HG03175 (cell line): Measurements from ENCODE around the gene TSR3.

Experiments
- ATAC-seq: cut with Tn5 transposase; IDR thresholded peaks from one replicate; pipeline ENCODE4 v1.9.1; 2021; ENCODE audit warnings: mild to moderate bottlenecking, moderate library complexity; ENCODE audit not compliant: unreplicated experiment

The TSR3 gene

GRCh38 chr16:1355591-1355990, 3.9 kb upstream of the TSR3 start:
- ATAC-seq = no peak

GRCh38 chr16:1354815-1355540, 3.3 kb upstream of the TSR3 start:
- ATAC-seq = no peak

DNA sequence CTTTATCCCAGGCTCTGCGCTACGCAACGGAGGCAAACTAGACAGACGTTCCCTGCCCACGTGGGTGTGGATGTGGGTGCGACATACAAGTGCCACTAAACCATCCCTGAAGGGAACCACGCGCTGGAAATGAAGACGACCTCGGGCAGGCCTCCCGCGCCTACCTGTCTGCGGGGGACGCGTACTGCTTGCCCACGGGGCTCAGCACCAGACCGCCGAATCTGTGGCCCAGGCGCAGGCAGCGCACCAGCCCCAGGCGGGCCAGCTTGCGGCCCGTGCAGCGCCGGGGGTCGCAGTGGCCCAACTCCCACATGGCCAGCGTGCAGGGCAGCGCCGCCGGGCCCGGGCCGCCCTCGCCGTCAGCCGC, 480 bp downstream of the TSR3 start:
- peak; percentile 6 for ATAC-seq

- ATAC-seq = no peak
Observed at GRCh38 chr16:1350691-1351090, 987 bp downstream of the TSR3 start.

- no peak for ATAC-seq
Observed at GRCh38 chr16:1349951-1350350, 1.7 kb downstream of the TSR3 start.

DNA sequence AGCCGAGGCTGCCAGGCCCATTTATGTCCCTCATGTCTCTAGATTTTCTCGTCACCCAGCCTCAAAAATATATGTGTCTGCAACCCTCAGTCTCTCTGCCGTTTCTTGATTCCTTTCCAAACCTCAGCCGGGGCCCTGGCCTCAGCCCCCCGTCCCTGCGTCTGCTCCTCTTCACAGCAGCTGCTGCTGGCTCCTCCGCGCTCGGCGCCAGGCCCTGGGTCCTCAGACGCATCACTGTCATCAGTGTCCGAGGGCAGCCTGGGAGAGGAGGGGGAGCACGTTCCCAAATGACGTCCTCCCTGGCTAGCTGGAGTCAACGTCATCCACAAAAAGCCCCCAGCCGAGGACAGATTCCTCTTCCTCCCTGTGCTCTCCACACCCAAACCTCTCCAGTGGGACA, 2.3 kb downstream of the TSR3 start:
- no peak for ATAC-seq

DNA sequence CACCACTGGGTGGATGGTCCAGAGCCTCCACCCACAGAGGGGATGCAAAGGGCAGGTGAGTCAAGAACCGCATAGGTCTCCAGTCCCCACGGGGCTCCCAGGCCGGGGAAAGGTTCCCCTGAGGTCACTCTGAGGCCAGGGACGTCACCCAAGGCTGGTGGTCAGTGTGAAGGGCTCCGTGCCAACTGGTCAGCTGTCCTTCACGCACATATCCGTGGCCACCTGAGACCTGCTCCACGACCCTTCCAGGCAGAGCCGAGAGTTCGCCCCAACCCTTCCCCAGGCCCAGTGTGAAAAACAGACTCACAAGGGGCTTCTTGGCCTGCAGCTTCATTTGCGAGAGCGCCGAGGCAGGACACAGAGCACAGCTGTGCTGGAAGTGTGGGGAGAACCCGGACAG, 2.8 kb downstream of the TSR3 start:
- no peak for ATAC-seq

DNA sequence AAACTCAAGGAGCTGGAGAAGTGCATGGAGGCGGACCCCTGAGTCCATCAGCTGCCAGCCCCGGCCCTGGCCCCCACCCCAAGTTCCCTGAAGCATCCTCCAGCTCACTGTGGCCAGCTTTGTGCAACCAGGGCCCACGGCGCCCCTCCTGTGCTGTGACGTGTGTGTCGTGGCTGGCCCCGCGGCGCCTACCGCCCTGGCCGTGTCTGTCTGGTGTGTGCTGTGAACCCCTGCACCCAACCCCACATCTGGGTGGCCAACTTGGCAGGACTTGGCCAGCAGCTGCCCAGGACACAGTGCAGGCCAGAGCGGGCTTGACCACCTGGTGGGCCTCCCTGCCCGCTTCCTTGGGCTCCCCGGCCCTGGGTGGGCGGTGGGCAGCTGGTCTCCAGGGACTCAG, 3.2 kb downstream of the TSR3 start:
- ATAC-seq = no peak

GRCh38 chr16:1347962-1348361, 3.7 kb downstream of the TSR3 start:
- ATAC-seq = no peak

DNA sequence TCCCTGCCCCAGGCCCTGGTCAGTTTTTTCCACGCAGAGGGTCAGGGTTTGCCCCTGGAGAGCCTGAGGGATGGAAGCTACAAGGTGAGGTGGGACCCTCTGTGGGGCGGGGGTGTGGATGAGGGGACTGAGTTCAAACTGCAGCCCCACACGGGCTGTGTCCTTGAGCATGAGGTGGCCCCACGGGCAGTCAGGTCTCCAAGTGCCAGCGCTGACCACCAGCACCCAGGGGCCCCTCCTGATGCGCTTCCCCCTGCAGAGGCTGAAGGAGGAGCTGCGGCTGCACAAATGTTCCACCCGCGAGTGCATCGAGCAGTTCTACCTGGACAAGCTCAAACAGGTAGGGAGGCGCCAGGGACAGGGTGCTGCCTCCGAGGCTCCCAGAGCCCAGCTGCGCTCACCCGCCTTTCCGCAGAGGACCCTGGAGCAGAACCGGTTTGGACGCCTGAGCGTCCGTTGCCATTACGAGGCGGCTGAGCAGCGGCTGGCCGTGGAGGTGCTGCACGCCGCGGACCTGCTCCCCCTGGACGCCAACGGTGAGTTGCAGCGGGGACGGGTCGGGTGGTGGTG, 4.3 kb downstream of the TSR3 start:
- no peak for ATAC-seq

DNA sequence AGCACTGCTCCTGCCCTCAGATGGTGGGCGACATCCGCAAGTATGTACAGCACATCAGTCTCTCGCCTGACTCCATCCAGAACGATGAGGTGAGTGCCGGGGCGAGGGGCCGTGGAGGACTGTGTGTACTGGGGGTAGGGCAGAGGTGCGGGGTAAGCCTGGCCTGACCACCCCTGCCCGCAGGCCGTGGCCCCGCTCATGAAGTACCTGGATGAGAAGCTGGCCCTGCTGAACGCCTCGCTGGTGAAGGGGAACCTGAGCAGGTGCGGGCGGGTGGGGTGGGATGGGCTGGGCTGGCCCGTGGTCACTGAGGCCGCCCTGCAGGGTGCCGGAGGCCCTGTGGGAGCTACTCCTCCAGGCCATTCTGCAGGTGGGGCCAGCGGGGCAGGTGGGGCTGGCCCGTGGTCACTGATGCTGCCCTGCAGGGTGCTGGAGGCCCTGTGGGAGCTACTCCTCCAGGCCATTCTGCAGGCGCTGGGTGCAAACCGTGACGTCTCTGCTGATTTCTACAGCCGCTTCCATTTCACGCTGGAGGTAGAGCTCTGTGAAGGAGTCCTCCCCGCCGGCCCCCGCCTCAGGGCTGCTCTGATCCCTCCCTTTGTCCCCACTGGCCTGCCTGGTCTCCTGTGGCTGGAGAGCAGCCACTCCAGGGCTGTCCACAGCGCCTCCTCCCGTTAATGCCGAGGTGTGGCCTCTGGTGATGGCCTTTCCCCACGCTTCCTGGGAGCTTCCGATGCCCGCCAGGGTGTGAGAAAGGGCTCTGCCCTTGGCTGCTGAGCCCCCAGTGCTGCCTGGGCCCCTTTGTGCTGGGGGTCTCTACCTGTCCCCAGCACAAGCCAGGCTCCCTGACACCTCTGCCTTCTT, 5.0 kb downstream of the TSR3 start:
- ATAC-seq = no peak

- no peak for ATAC-seq
Observed at GRCh38 chr16:1345651-1346421, 5.8 kb downstream of the TSR3 start.

GRCh38 chr16:1345087-1345486, 6.6 kb downstream of the TSR3 start:
- no peak for ATAC-seq

DNA sequence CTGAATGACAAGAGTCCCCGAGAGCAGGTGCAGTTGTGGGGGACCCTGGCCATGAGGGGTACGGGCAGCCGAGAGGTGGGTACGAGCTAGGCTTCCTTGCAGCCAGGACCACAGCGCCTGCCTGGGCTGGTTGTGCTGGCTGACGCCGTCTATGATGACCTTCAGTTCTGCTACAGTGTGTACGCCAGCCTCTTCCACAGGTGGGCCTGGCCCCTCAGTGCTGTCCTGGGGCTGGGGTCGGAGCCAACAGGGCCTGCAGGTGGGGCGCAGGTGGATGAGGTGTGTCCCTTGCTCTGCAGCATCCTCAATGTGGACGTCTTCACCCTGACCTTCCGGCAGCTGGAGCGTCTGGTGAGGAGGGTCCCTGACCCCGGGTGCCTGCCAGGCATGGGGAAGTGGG, 7.2 kb downstream of the TSR3 start:
- no peak for ATAC-seq

- no peak for ATAC-seq
Observed at GRCh38 chr16:1343428-1344242, 8.0 kb downstream of the TSR3 start.

GRCh38 chr16:1342526-1343427, 8.9 kb downstream of the TSR3 start:
- peak; percentile 82 for ATAC-seq

DNA sequence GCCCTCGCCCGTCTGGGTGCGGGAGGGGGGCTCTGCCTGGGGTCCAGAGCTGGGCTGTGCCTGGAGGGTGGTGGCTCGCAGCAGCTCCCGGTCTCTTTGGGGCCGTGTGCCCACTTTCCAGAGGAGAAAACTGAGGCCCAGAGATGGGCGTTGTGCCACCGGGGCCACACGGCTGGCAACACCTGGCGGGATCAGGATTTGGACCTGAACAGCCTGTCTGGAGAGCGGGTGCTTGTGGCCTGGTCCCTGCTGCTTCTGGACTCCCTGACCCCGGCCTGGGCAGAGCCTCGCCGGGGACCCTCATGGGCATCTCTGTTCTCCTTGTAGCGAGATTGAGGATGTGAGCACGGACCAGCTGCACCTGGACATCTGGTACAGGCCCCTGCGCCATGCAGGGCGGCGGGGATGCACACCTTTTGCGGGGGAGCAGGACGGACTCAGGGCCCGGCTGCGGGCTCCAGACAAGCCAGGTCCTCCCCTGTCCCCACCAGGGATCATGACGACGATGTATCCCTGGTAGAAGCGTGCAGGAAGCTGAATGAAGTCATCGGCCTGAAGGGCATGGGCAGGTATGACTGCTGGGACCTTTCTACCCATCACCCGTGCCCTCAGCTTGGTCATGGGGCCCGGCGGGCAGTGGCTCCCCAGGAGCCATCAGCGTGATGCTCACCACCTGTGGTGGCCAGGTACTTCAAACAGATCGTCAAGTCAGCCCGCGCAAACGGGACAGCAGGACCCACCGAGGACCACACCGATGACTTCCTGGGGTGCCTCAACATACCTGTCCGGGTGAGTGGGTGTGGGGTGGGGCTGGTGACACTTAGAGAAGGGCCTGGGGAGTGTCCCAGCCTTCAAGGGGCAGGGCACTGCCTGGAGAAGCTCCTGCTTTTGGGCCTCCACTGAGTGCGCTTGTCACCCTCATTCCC, 9.9 kb downstream of the TSR3 start:
- no peak for ATAC-seq

GRCh38 chr16:1340730-1341494, 10.8 kb downstream of the TSR3 start:
- no peak for ATAC-seq
